ENCODE results near the gene GRIK4. TPM values are rescaled to one million over a fixed set of nuclear protein-coding genes. Genes with fewer than 3 reads are reported as not detected.

Gene GRIK4
- total and polyA plus RNA-seq, 2 donors (not counting 3 experiments of a cell fraction or from before 2014, with no cell fraction given), result 0.81 to 1.6 TPM

DNA sequence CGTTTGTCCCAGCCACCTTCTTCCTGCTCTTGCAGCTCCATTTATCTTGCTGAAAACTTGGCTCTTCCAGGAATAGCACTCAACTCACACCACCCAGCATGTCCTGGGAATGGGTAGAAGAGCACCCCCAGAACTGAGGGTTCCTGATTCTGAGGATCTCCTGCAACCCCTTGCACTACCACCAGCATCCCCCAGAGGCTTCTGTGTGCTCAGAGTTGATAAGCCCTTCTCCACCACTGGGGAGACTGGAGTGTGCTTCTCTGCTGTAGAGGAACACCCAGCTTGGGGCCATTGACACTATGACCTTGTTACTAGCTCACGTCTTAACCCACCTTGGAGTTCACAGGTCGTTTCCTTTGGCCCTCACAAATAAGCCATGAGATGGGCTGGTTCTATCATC lies 121.0 kb downstream of the GRIK4 start:
- ChIA-PET POLR2A (no interaction called here), CTCF (interaction anchor here (0.8 to 1.6 kb wide), 4 partner anchors 9 to 169 kb away, joined by 3 to 4 read pairs (median 3); no protein-coding TSS in a partner anchor)
- no peaks in the 10 kb centered on the region for H4K20me1 ChIP-seq (replicated peaks; ENCODE audit: control insufficient read depth, extremely low read depth, insufficient read depth, low read length)
- dilution Hi-C loops (cut with MboI; ENCODE audit: extremely low pct_ligation_motif_present, low sequenced_read_pairs) (no loop called here), intact Hi-C loops (cut with micrococcal nuclease) (no loop called here)
- DNase-seq (ENCODE audit: low read depth, low spot score) (no peak), FAIRE-seq (no peak)
- H3K27ac ChIP-seq (ENCODE audit: insufficient read depth, low read depth, low read length), result no peak overlapping the region
- no peaks in the 10 kb centered on the region for H3K9me3 ChIP-seq (replicated peaks; ENCODE audit: control insufficient read depth, insufficient read depth, low read length)
- no peak overlapping the region for H3K9ac ChIP-seq (replicated peaks; ENCODE audit: extremely low read depth, insufficient read depth, low read length)
- H3K4me3 ChIP-seq (replicated peaks in 1 of 3; ENCODE audit: insufficient read depth in 1 of 3, low read depth in 1 of 3, low read length in 3 of 3), result no peak overlapping the region
- H3K27me3 ChIP-seq (ENCODE audit: control insufficient read depth in 2 of 2, insufficient read depth in 2 of 2, low read length in 2 of 2), result peaks cover 0 to 1% of the 10 kb centered on the region in 2 experiments
- H3K9me1 ChIP-seq (replicated peaks; ENCODE audit: control insufficient read depth, extremely low read depth, insufficient read depth, low read length), result no peaks in the 10 kb centered on the region
- no peak overlapping the region for H2AFZ ChIP-seq (ENCODE audit: low read depth, low read length)
- no peaks in the 10 kb centered on the region for H3K4me1 ChIP-seq (ENCODE audit: control insufficient read depth, extremely low read depth, insufficient read depth, low read length)
- no TSS peak for BruUV-seq (replicated peaks)
- no peaks in the 10 kb centered on the region for H3K79me2 ChIP-seq (ENCODE audit: control insufficient read depth, insufficient read depth, low read length)
- TF ChIP-seq GATA2 (IDR thresholded peaks at IDR 0.05; ENCODE audit: insufficient read depth, insufficient read length, low read depth, low read length) (no peak), POLR2AphosphoS5 (IDR thresholded peaks at IDR 0.05; ENCODE audit: insufficient read depth, low read depth, low read length) (no peak), FOS (IDR thresholded peaks at IDR 0.05; ENCODE audit: borderline replicate concordance, insufficient read depth, low read length) (no peak), POLR2A (IDR thresholded peaks at IDR 0.05; ENCODE audit: low read depth, low read length) (no peak), EZH2 (IDR thresholded peaks at IDR 0.05; ENCODE audit: borderline replicate concordance, low read depth, low read length, severe bottlenecking) (no peak), JUN (IDR thresholded peaks at IDR 0.05; ENCODE audit: borderline replicate concordance, insufficient read depth, insufficient read length, low read depth) (no peak), MYC (IDR thresholded peaks at IDR 0.05; ENCODE audit: low read depth, low read length) (no peak)
- TF ChIP-seq, protein P1, sequence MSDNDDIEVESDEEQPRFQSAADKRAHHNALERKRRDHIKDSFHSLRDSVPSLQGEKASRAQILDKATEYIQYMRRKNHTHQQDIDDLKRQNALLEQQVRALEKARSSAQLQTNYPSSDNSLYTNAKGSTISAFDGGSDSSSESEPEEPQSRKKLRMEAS (IDR thresholded peaks at IDR 0.05; ENCODE audit: insufficient read depth, insufficient read length), result no peak
- TF ChIP-seq, protein P2, sequence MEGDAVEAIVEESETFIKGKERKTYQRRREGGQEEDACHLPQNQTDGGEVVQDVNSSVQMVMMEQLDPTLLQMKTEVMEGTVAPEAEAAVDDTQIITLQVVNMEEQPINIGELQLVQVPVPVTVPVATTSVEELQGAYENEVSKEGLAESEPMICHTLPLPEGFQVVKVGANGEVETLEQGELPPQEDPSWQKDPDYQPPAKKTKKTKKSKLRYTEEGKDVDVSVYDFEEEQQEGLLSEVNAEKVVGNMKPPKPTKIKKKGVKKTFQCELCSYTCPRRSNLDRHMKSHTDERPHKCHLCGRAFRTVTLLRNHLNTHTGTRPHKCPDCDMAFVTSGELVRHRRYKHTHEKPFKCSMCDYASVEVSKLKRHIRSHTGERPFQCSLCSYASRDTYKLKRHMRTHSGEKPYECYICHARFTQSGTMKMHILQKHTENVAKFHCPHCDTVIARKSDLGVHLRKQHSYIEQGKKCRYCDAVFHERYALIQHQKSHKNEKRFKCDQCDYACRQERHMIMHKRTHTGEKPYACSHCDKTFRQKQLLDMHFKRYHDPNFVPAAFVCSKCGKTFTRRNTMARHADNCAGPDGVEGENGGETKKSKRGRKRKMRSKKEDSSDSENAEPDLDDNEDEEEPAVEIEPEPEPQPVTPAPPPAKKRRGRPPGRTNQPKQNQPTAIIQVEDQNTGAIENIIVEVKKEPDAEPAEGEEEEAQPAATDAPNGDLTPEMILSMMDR (IDR thresholded peaks at IDR 0.05; ENCODE audit: extremely low read depth in 1 of 2, insufficient read depth in 1 of 2, low read depth in 1 of 2, low read length in 2 of 2), result no peak
- H3K36me3 ChIP-seq (ENCODE audit: control insufficient read depth in 2 of 2, extremely low read depth in 1 of 2, insufficient read depth in 2 of 2, low read length in 2 of 2), result no peaks in the 10 kb centered on the region
- no peak overlapping the region for H3K4me2 ChIP-seq (ENCODE audit: insufficient read depth, low read length)
